IMR-90 (cell line): Measurements from ENCODE around the gene SCN8A. TPM values are rescaled to one million over a fixed set of nuclear protein-coding genes. Genes with fewer than 3 reads are reported as not detected.

Source experiments
- ATAC-seq: fragments of 200-7000 bp; cut with Tn5 transposase; 2 replicates; pipeline ENCODE4 v1.9.1; 2020; ENCODE audit warnings: low read depth, mild to moderate bottlenecking, moderate library complexity
- BruUV-seq: library from RNA; stranded (reverse); fragments of 400-500 nt; replicated peaks from 2 replicates; lab custom pipeline; 2021; lab: Mats Ljungman, UMichigan
- CTCF ChIA-PET: fragments of 300-600 bp; formaldehyde crosslinking; extraction: SDS; loops from one replicate; lab custom pipeline; 2021; ENCODE audit warnings: antibody characterized with exemption; lab: Yijun Ruan, JAX
- POLR2A ChIA-PET: fragments of 300-600 bp; sonication (Branson Sonifier 250); formaldehyde crosslinking; loops from one replicate; lab custom pipeline; 2022; ENCODE audit warnings: antibody characterized with exemption; ENCODE audit not compliant: unreplicated experiment; lab: Charles Lee
- DNase-seq: peaks from one replicate; pipeline ENCODE4 v3.0.0; 2013
- H2AFZ ChIP-seq: replicated peaks from 2 replicates; pipeline ENCODE3; 2013; ENCODE audit warnings: low read length, mild to moderate bottlenecking; ENCODE audit not compliant: poor library complexity
- H2AK5ac ChIP-seq: 2 replicates; pipeline ENCODE4 v1.6.1; 2013; ENCODE audit warnings: low read depth, low read length, inconsistent platforms
- H2AK9ac ChIP-seq: replicated peaks from 2 replicates; pipeline ENCODE3; 2013; ENCODE audit warnings: mild to moderate bottlenecking, low read depth, low read length, moderate library complexity; ENCODE audit not compliant: poor library complexity
- H2BK120ac ChIP-seq: 2 replicates; pipeline ENCODE4 v1.6.1; 2013; ENCODE audit warnings: low read depth, low read length, inconsistent platforms
- H2BK15ac ChIP-seq: 3 replicates; pipeline ENCODE4 v1.6.1; 2013; ENCODE audit warnings: low read depth, low read length, inconsistent platforms
- H2BK20ac ChIP-seq: 2 replicates; pipeline ENCODE4 v1.6.1; 2013; ENCODE audit warnings: low read depth, mild to moderate bottlenecking, inconsistent platforms, low read length, moderate library complexity
- H2BK5ac ChIP-seq: 2 replicates; pipeline ENCODE4 v1.6.1; 2013; ENCODE audit warnings: mild to moderate bottlenecking, low read depth, low read length, inconsistent platforms; ENCODE audit not compliant: poor library complexity, severe bottlenecking
- H3K14ac ChIP-seq: replicated peaks from 2 replicates; pipeline ENCODE4 v1.6.1; 2013; ENCODE audit warnings: low read depth, low read length, inconsistent platforms
- H3K18ac ChIP-seq: 2 replicates; pipeline ENCODE4 v1.6.1; 2013; ENCODE audit warnings: low read depth, low read length, control low read depth
- H3K23ac ChIP-seq: 2 replicates; pipeline ENCODE4 v1.6.1; 2013; ENCODE audit warnings: low read depth, low read length, inconsistent platforms
- H3K27ac ChIP-seq: 2 replicates; pipeline ENCODE4 v1.5.1; 2013; ENCODE audit warnings: mild to moderate bottlenecking, control low read depth, low read length; ENCODE audit not compliant: insufficient read depth
- H3K27me3 ChIP-seq: 2 replicates; pipeline ENCODE4 v1.6.1; 2013; ENCODE audit warnings: low read length; ENCODE audit not compliant: control insufficient read depth, insufficient read depth
- H3K36me3 ChIP-seq: 2 replicates; pipeline ENCODE4 v1.6.1; 2013; ENCODE audit warnings: low read length, mixed read lengths; ENCODE audit not compliant: control insufficient read depth, insufficient read depth
- H3K4ac ChIP-seq: 2 replicates; pipeline ENCODE4 v1.6.1; 2013; ENCODE audit warnings: low read depth, low read length, inconsistent platforms
- H3K4me1 ChIP-seq: 2 replicates; pipeline ENCODE4 v1.6.1; 2013; ENCODE audit warnings: low read length, mixed read lengths; ENCODE audit not compliant: control insufficient read depth, insufficient read depth
- H3K4me2 ChIP-seq: 2 replicates; pipeline ENCODE4 v1.6.1; 2013; ENCODE audit warnings: low read depth, mild to moderate bottlenecking, control low read depth, low read length, moderate library complexity
- H3K4me3 ChIP-seq: 2 replicates; pipeline ENCODE4 v1.5.1; 2013; ENCODE audit warnings: low read depth, mild to moderate bottlenecking, control low read depth, low read length, moderate library complexity; ENCODE audit not compliant: insufficient read depth
- H3K56ac ChIP-seq: 2 replicates; pipeline ENCODE4 v1.6.1; 2013; ENCODE audit warnings: low read length, inconsistent platforms; ENCODE audit not compliant: insufficient read depth; ENCODE audit errors: extremely low read depth
- H3K79me1 ChIP-seq, 2 experiments: 2 replicates each; pipeline ENCODE4 v1.6.1; 2013; ENCODE audit warnings: low read length in 2 of 2, inconsistent platforms in 1 of 2, low read depth in 1 of 2
- H3K9ac ChIP-seq: 2 replicates; pipeline ENCODE4 v1.6.1; 2013; ENCODE audit warnings: low read depth, low read length, control low read depth
- H3K9me1 ChIP-seq: 2 replicates; pipeline ENCODE4 v1.6.1; 2013; ENCODE audit warnings: low read length, inconsistent platforms; ENCODE audit not compliant: insufficient read depth
- H3K9me3 ChIP-seq: 2 replicates; pipeline ENCODE4 v1.6.1; 2013; ENCODE audit warnings: low read length; ENCODE audit not compliant: control insufficient read depth, insufficient read depth
- H4K20me1 ChIP-seq: 2 replicates; pipeline ENCODE4 v1.6.1; 2013; ENCODE audit warnings: low read length, inconsistent platforms; ENCODE audit not compliant: insufficient read depth
- H4K5ac ChIP-seq: 2 replicates; pipeline ENCODE4 v1.6.1; 2013; ENCODE audit warnings: mild to moderate bottlenecking, low read depth, low read length, control low read depth
- H4K8ac ChIP-seq, 2 experiments: 2 replicates each; pipeline ENCODE4 v1.6.1; 2013; ENCODE audit warnings: low read depth in 2 of 2, low read length in 2 of 2, control low read depth in 1 of 2, inconsistent platforms in 1 of 2
- H4K91ac ChIP-seq: 2 replicates; pipeline ENCODE4 v1.6.1; 2013; ENCODE audit warnings: low read depth, low read length, inconsistent platforms; ENCODE audit not compliant: insufficient read depth
- BHLHE40 ChIP-seq: fragments of 150-350 bp; IDR thresholded peaks from 2 replicates; pipeline ENCODE4 v1.6.1; 2016; ENCODE audit warnings: mild to moderate bottlenecking, low read depth, low read length
- CEBPB ChIP-seq: IDR thresholded peaks from 2 replicates; pipeline ENCODE4 v1.6.1; 2012; ENCODE audit warnings: low read depth, low read length, improper control_type of control experiment
- CHD1 ChIP-seq: IDR thresholded peaks from 2 replicates; pipeline ENCODE4 v1.6.1; 2012; ENCODE audit warnings: low read depth, low read length, improper control_type of control experiment
- CTCF ChIP-seq: conservative IDR thresholded peaks from 2 replicates; pipeline ENCODE4 v1.5.1; 2012; ENCODE audit warnings: mild to moderate bottlenecking, low read depth, low read length, improper control_type of control experiment
- ELK1 ChIP-seq: fragments of 150-350 bp; IDR thresholded peaks from 2 replicates; pipeline ENCODE4 v1.6.1; 2016; ENCODE audit warnings: low read depth, mild to moderate bottlenecking, low read length, moderate library complexity, borderline replicate concordance
- FOS ChIP-seq: fragments of 150-350 bp; IDR thresholded peaks from 2 replicates; pipeline ENCODE4 v1.6.1; 2016; ENCODE audit warnings: low read depth, low read length
- MAFK ChIP-seq: IDR thresholded peaks from 2 replicates; pipeline ENCODE4 v1.6.1; 2012; ENCODE audit warnings: low read depth, low read length, improper control_type of control experiment
- MAZ ChIP-seq: IDR thresholded peaks from 2 replicates; pipeline ENCODE4 v1.6.1; 2012; ENCODE audit warnings: low read depth, mild to moderate bottlenecking, low read length, improper control_type of control experiment, moderate library complexity, borderline replicate concordance
- NFE2L2 ChIP-seq: fragments of 150-350 bp; IDR thresholded peaks from 2 replicates; pipeline ENCODE4 v1.6.1; 2016; ENCODE audit warnings: low read depth, mild to moderate bottlenecking, low read length
- POLR2A ChIP-seq: IDR thresholded peaks from 2 replicates; pipeline ENCODE4 v1.6.1; 2012; ENCODE audit warnings: mild to moderate bottlenecking, low read depth, low read length
- RAD21 ChIP-seq: IDR thresholded peaks from 2 replicates; pipeline ENCODE4 v1.6.1; 2012; ENCODE audit warnings: low read length, improper control_type of control experiment
- RCOR1 ChIP-seq: IDR thresholded peaks from 2 replicates; pipeline ENCODE4 v1.6.1; 2012; ENCODE audit warnings: mild to moderate bottlenecking, low read length, improper control_type of control experiment; ENCODE audit not compliant: insufficient replicate concordance
- RFX5 ChIP-seq: IDR thresholded peaks from 2 replicates; pipeline ENCODE4 v1.8.0; 2012; ENCODE audit warnings: low read depth, mild to moderate bottlenecking, low read length, moderate library complexity
- SMC3 ChIP-seq: fragments of 150-350 bp; IDR thresholded peaks from 2 replicates; pipeline ENCODE4 v1.6.1; 2016; ENCODE audit warnings: low read depth, mild to moderate bottlenecking, antibody characterized with exemption, low read length, moderate library complexity
- USF2 ChIP-seq: fragments of 150-350 bp; IDR thresholded peaks from 2 replicates; pipeline ENCODE4 v1.6.1; 2017; ENCODE audit warnings: mild to moderate bottlenecking, antibody characterized with exemption, low read length, low read depth
- WGBS, 2 experiments: methylation state at CpG; one replicate each; pipeline versions ENCODE4 v1.1.5 to v1.1.7; 2013; ENCODE audit warnings: missing lambda C conversion rate in 2 of 2; ENCODE audit not compliant: insufficient read length in 1 of 2; ENCODE audit errors: extremely low coverage in 2 of 2; 5-methylcytosine and 5-hydroxymethylcytosine counted together
- dilution Hi-C: fragments of 300-500 bp; cut with HindIII; formaldehyde crosslinking; loops from one replicate; pipeline ENCODE4 v1.14.3; 2018; ENCODE audit warnings: low sequenced_read_pairs; ENCODE audit not compliant: unreplicated experiment
- in situ Hi-C: fragments of 300-500 bp; cut with MboI; formaldehyde crosslinking; loops from 3 replicates; pipeline ENCODE4 v1.14.3; 2019; ENCODE audit warnings: low sequenced_read_pairs, inconsistent platforms, mixed read lengths
- intact Hi-C: fragments of 100-400 bp; cut with micrococcal nuclease; formaldehyde crosslinking; loops from 2 replicates; pipeline ENCODE4 v1.10.0; 2022
- polyA plus RNA-seq, 3 experiments: library from polyadenylated mRNA; depleted of rRNA; stranded (reverse); fragments of >200 nt; gene quantifications; 2 replicates each; pipeline ENCODE4 v1.2.3, GENCODE V29; 2012; ENCODE audit warnings: low replicate concordance in 1 of 3
- total RNA-seq: library from RNA; depleted of rRNA; stranded (reverse); fragments of >200 nt; gene quantifications from 2 replicates; pipeline ENCODE4 v1.2.3, GENCODE V29; 2012

The SCN8A gene
- total and polyA plus RNA-seq, 2 of the 4 experiments (the other 2 are of a cell fraction), result 6.9 to 19.7 TPM

- no peak for TF ChIP-seq MAFK
- TF ChIP-seq RFX5, result no peak
- TF ChIP-seq MAZ, result no peak
- TF ChIP-seq USF2, result no peak
- TF ChIP-seq CTCF, result no peak
- no peak for TF ChIP-seq RCOR1
- TF ChIP-seq BHLHE40, result no peak
- no peak for TF ChIP-seq CHD1
- no peak for TF ChIP-seq FOS
- TF ChIP-seq CEBPB, result no peak
- no peak for TF ChIP-seq RAD21
- no peak for TF ChIP-seq NFE2L2
- TF ChIP-seq SMC3, result no peak
- TF ChIP-seq POLR2A, result no peak
- TF ChIP-seq ELK1, result no peak
Observed at GRCh38 chr12:51840966-51841365, 249.9 kb downstream of the SCN8A start.

More at GRCh38 chr12:51840966-51841365, 249.9 kb downstream of the SCN8A start:
- POLR2A ChIA-PET, result interaction anchor here (0.6 kb wide), 1 partner anchor 11 kb away, joined by 11 read pairs; no protein-coding TSS in a partner anchor
- Histone ChIP-seq H4K20me1 (no peaks in the 10 kb centered on the region), H3K9me3 (no peaks in the 10 kb centered on the region), H2AK9ac (no peak overlapping the region), H2AK5ac (no peak overlapping the region), H3K27ac (no peak overlapping the region), H3K4me3 (no peak overlapping the region), H3K56ac (no peak overlapping the region), H2BK20ac (no peak overlapping the region), H3K23ac (no peak overlapping the region), H3K14ac (no peak overlapping the region), H3K4me1 (no peaks in the 10 kb centered on the region), H2BK15ac (no peak overlapping the region), H3K9me1 (no peaks in the 10 kb centered on the region), H2BK120ac (no peak overlapping the region), H2AFZ (peak overlapping the region; percentile 32), H3K27me3 (peaks cover 88% of the 10 kb centered on the region), H4K8ac (no peak overlapping the region), H3K18ac (no peak overlapping the region), H3K4ac (no peak overlapping the region), H2BK5ac (no peak overlapping the region), H3K79me1 (no peaks in the 10 kb centered on the region), H4K91ac (no peak overlapping the region), H3K9ac (no peak overlapping the region), H3K4me2 (no peak overlapping the region), H3K36me3 (no peaks in the 10 kb centered on the region), H4K5ac (no peak overlapping the region)
- no TSS peak for BruUV-seq
- in situ Hi-C loops, result no loop called here
- no CpG with 5 or more reads among the region's 6 CpGs for WGBS, 2 experiments
- dilution Hi-C loops, result no loop called here
- DNase-seq (no peak), ATAC-seq (no peak)
- CTCF ChIA-PET, result no interaction called here
- intact Hi-C loops, result no loop called here
